ENCODE measurements around the gene SPTLC1.

SPTLC1 gene

DNA sequence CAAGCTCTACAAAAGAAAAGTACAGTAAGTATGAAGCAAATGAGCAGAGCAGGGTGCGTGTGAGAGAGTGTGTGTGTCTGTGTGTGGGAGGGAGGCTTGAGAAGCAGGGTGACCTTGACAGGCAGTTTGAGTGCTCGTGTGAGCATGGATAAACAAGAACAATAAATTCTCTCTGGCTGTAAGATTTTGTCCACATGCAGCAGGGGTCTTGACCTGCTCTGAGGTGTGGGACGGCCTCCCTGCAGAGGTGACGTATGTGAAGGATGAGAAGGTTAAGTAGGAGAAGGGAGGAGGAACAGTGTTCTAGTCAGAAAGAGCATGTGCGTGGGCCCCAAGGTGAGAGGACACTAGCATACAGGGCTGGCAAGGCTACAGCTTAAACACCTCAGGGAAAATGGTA is 49.0 kb downstream of the SPTLC1 start:
- Histone ChIP-seq H3K36me3 (ENCODE audit: control insufficient read depth, insufficient read depth, low read length) (peaks cover 3% of the 10 kb centered on the region), H4K5ac (ENCODE audit: low read length) (no peak overlapping the region), H3K79me2 (ENCODE audit: control insufficient read depth, insufficient read depth, low read length) (no peaks in the 10 kb centered on the region)

DNA sequence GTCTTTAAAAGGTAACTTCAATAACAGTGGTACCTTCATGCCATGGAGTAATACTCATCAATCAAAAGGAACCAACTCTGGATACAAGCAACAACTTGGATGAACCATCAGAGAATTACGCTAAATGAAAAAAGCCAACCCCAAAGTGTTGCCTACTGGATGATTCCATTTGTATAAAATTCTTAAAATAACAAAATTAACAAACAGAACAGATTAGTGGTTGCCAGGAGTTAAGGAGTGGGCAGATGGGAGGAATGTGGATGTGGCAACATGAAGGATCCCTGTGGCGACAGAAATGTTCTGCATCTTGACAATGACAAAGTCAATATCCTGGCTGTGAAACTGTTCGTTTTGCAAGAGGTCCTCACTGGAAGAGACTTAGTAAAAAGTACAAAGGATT is 50.5 kb downstream of the SPTLC1 start:
- Histone ChIP-seq H3K4me3 (ENCODE audit: low read length) (no peak overlapping the region), H3K4me1 (ENCODE audit: control insufficient read depth, low read depth, low read length) (no peaks in the 10 kb centered on the region), H3K4me2 (ENCODE audit: low read length) (no peak overlapping the region), H2BK15ac (replicated peaks; ENCODE audit: low read depth) (no peak overlapping the region), H3K23ac (ENCODE audit: low read length) (no peak overlapping the region), H2BK120ac (ENCODE audit: low read depth, low read length) (no peak overlapping the region), H4K5ac (ENCODE audit: low read length) (no peak overlapping the region), H3K27me3 (ENCODE audit: insufficient read depth, low read length, poor library complexity) (no peaks in the 10 kb centered on the region), H3K79me1 (ENCODE audit: low read length) (peaks cover 2% of the 10 kb centered on the region), H2BK5ac (ENCODE audit: low read length) (no peak overlapping the region), H2AK5ac (ENCODE audit: low read length) (no peak overlapping the region), H3K9ac (ENCODE audit: low read length) (no peak overlapping the region), H3K4ac (ENCODE audit: low read depth, low read length) (no peak overlapping the region), H4K8ac (ENCODE audit: low read depth, low read length) (no peak overlapping the region), H3K56ac (ENCODE audit: low read length) (no peak overlapping the region), H3K36me3 (ENCODE audit: control insufficient read depth, insufficient read depth, low read length) (peaks cover 3% of the 10 kb centered on the region), H3K18ac (ENCODE audit: low read length) (no peak overlapping the region), H3K79me2 (ENCODE audit: control insufficient read depth, insufficient read depth, low read length) (no peaks in the 10 kb centered on the region), H3K27ac (ENCODE audit: low read depth, low read length) (no peak overlapping the region)
- no peak for DNase-seq
- WGBS (ENCODE audit: extremely low coverage, insufficient coverage, low lambda C conversion rate) = no CpG with 5 or more reads among the region's 3 CpGs

More for the DNA sequence above, 49.0 kb downstream of the SPTLC1 start:
- Histone ChIP-seq H4K8ac (ENCODE audit: low read depth, low read length) (no peak overlapping the region), H2BK120ac (ENCODE audit: low read depth, low read length) (no peak overlapping the region), H3K4ac (ENCODE audit: low read depth, low read length) (no peak overlapping the region), H2BK15ac (replicated peaks; ENCODE audit: low read depth) (no peak overlapping the region), H3K9ac (ENCODE audit: low read length) (no peak overlapping the region), H3K18ac (ENCODE audit: low read length) (no peak overlapping the region), H2AK5ac (ENCODE audit: low read length) (no peak overlapping the region), H3K4me1 (ENCODE audit: control insufficient read depth, low read depth, low read length) (no peaks in the 10 kb centered on the region), H3K4me3 (ENCODE audit: low read length) (no peak overlapping the region), H3K79me1 (ENCODE audit: low read length) (peaks cover 2% of the 10 kb centered on the region), H3K4me2 (ENCODE audit: low read length) (no peak overlapping the region), H3K27me3 (ENCODE audit: insufficient read depth, low read length, poor library complexity) (no peaks in the 10 kb centered on the region), H3K56ac (ENCODE audit: low read length) (no peak overlapping the region), H3K27ac (ENCODE audit: low read depth, low read length) (no peak overlapping the region), H2BK5ac (ENCODE audit: low read length) (no peak overlapping the region), H3K23ac (ENCODE audit: low read length) (no peak overlapping the region)
- no peak for DNase-seq
- no CpG with 5 or more reads among the region's 5 CpGs for WGBS (ENCODE audit: extremely low coverage, insufficient coverage, low lambda C conversion rate)

GRCh38 chr9:92061184-92061583 is 54.0 kb downstream of the SPTLC1 start:
- Histone ChIP-seq H2BK5ac (ENCODE audit: low read length) (no peak overlapping the region), H2BK15ac (replicated peaks; ENCODE audit: low read depth) (no peak overlapping the region), H4K5ac (ENCODE audit: low read length) (no peak overlapping the region), H4K8ac (ENCODE audit: low read depth, low read length) (no peak overlapping the region), H3K9ac (ENCODE audit: low read length) (no peak overlapping the region), H3K36me3 (ENCODE audit: control insufficient read depth, insufficient read depth, low read length) (peaks cover under 1% of the 10 kb centered on the region), H3K56ac (ENCODE audit: low read length) (no peak overlapping the region), H2AK5ac (ENCODE audit: low read length) (no peak overlapping the region), H3K4me2 (ENCODE audit: low read length) (no peak overlapping the region), H3K27ac (ENCODE audit: low read depth, low read length) (no peak overlapping the region), H3K4me1 (ENCODE audit: control insufficient read depth, low read depth, low read length) (no peaks in the 10 kb centered on the region), H3K4ac (ENCODE audit: low read depth, low read length) (no peak overlapping the region), H3K79me1 (ENCODE audit: low read length) (peaks cover 1% of the 10 kb centered on the region), H3K4me3 (ENCODE audit: low read length) (no peak overlapping the region), H3K23ac (ENCODE audit: low read length) (no peak overlapping the region), H3K27me3 (ENCODE audit: insufficient read depth, low read length, poor library complexity) (no peaks in the 10 kb centered on the region), H2BK120ac (ENCODE audit: low read depth, low read length) (no peak overlapping the region), H3K18ac (ENCODE audit: low read length) (no peak overlapping the region), H3K79me2 (ENCODE audit: control insufficient read depth, insufficient read depth, low read length) (no peaks in the 10 kb centered on the region)
- DNase-seq = no peak
- no CpG with 5 or more reads among the region's 2 CpGs for WGBS (ENCODE audit: extremely low coverage, insufficient coverage, low lambda C conversion rate)

DNA sequence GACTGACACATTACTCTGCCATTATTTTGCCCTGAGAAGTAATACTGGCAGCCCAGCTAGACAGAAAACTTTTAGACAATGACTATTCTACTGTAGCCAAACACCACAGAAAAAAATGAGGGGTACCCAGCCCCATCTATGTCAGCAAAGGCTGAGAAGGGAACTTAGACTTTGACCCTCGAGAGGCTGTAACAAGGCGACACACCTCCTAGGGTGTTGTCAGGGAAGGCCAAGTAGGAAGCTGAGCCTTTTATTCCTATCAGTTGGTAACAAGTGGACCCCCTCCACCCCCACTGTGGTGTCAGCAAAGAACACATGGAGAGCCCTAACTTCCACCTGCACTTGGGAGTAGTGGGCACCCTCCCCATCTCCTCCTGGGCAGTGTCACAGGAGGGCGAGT is 55.6 kb downstream of the SPTLC1 start:
- Histone ChIP-seq H2AK5ac (ENCODE audit: low read length) (no peak overlapping the region), H4K5ac (ENCODE audit: low read length) (no peak overlapping the region), H2BK15ac (replicated peaks; ENCODE audit: low read depth) (no peak overlapping the region), H4K8ac (ENCODE audit: low read depth, low read length) (no peak overlapping the region), H3K56ac (ENCODE audit: low read length) (no peak overlapping the region), H3K4me3 (ENCODE audit: low read length) (no peak overlapping the region), H3K27me3 (ENCODE audit: insufficient read depth, low read length, poor library complexity) (no peaks in the 10 kb centered on the region), H2BK120ac (ENCODE audit: low read depth, low read length) (no peak overlapping the region), H3K4ac (ENCODE audit: low read depth, low read length) (no peak overlapping the region), H3K4me1 (ENCODE audit: control insufficient read depth, low read depth, low read length) (peaks cover 3% of the 10 kb centered on the region), H3K27ac (ENCODE audit: low read depth, low read length) (no peak overlapping the region), H3K79me2 (ENCODE audit: control insufficient read depth, insufficient read depth, low read length) (no peaks in the 10 kb centered on the region), H2BK5ac (ENCODE audit: low read length) (no peak overlapping the region), H3K23ac (ENCODE audit: low read length) (no peak overlapping the region), H3K36me3 (ENCODE audit: control insufficient read depth, insufficient read depth, low read length) (no peaks in the 10 kb centered on the region), H3K4me2 (ENCODE audit: low read length) (no peak overlapping the region), H3K9ac (ENCODE audit: low read length) (no peak overlapping the region), H3K18ac (ENCODE audit: low read length) (no peak overlapping the region), H3K79me1 (ENCODE audit: low read length) (peaks cover 1% of the 10 kb centered on the region)
- WGBS (ENCODE audit: extremely low coverage, insufficient coverage, low lambda C conversion rate) = no CpG with 5 or more reads among the region's 3 CpGs
- DNase-seq = no peak

GRCh38 chr9:92058723-92059444 is 56.3 kb downstream of the SPTLC1 start:
- Histone ChIP-seq H3K4me1 (ENCODE audit: control insufficient read depth, low read depth, low read length) (peaks cover 3% of the 10 kb centered on the region), H2BK15ac (replicated peaks; ENCODE audit: low read depth) (no peak overlapping the region), H3K9ac (ENCODE audit: low read length) (no peak overlapping the region), H3K27me3 (ENCODE audit: insufficient read depth, low read length, poor library complexity) (no peaks in the 10 kb centered on the region), H2BK5ac (ENCODE audit: low read length) (no peak overlapping the region), H3K36me3 (ENCODE audit: control insufficient read depth, insufficient read depth, low read length) (no peaks in the 10 kb centered on the region), H2AK5ac (ENCODE audit: low read length) (no peak overlapping the region), H3K18ac (ENCODE audit: low read length) (no peak overlapping the region), H2BK120ac (ENCODE audit: low read depth, low read length) (no peak overlapping the region), H4K5ac (ENCODE audit: low read length) (no peak overlapping the region), H3K4ac (ENCODE audit: low read depth, low read length) (no peak overlapping the region), H3K4me3 (ENCODE audit: low read length) (no peak overlapping the region), H3K23ac (ENCODE audit: low read length) (no peak overlapping the region), H3K27ac (ENCODE audit: low read depth, low read length) (no peak overlapping the region), H3K79me1 (ENCODE audit: low read length) (peaks cover 1% of the 10 kb centered on the region), H3K79me2 (ENCODE audit: control insufficient read depth, insufficient read depth, low read length) (no peaks in the 10 kb centered on the region), H4K8ac (ENCODE audit: low read depth, low read length) (no peak overlapping the region), H3K4me2 (ENCODE audit: low read length) (no peak overlapping the region), H3K56ac (ENCODE audit: low read length) (no peak overlapping the region)
- no peak for DNase-seq
- WGBS (ENCODE audit: extremely low coverage, insufficient coverage, low lambda C conversion rate) = no CpG with 5 or more reads among the region's 5 CpGs

DNA sequence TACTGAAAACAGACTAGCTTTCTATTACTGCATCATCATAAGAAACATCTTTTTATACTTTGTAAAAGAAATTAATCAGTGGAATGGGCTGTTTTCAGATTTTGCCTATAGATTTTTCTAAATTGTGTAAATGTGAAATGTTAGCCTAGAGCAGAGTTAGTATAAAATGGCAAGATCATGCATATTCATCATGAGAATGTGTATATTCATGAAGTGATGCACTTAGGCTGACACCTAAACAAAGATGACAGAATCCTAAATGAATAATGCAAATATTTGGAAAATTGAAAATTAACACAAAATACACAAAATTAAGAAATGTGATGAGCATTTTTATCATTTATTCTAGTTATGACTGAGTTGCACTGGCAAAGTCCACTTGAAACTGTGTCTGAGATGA is 57.2 kb downstream of the SPTLC1 start:
- Histone ChIP-seq H4K5ac (ENCODE audit: low read length) (no peak overlapping the region), H3K4ac (ENCODE audit: low read depth, low read length) (no peak overlapping the region), H3K79me1 (ENCODE audit: low read length) (peaks cover 1% of the 10 kb centered on the region), H3K18ac (ENCODE audit: low read length) (no peak overlapping the region), H3K9ac (ENCODE audit: low read length) (no peak overlapping the region), H3K4me2 (ENCODE audit: low read length) (no peak overlapping the region), H2BK15ac (replicated peaks; ENCODE audit: low read depth) (no peak overlapping the region), H3K4me1 (ENCODE audit: control insufficient read depth, low read depth, low read length) (peaks cover 3% of the 10 kb centered on the region), H3K23ac (ENCODE audit: low read length) (no peak overlapping the region), H2BK5ac (ENCODE audit: low read length) (no peak overlapping the region), H3K79me2 (ENCODE audit: control insufficient read depth, insufficient read depth, low read length) (no peaks in the 10 kb centered on the region), H2BK120ac (ENCODE audit: low read depth, low read length) (no peak overlapping the region), H3K4me3 (ENCODE audit: low read length) (no peak overlapping the region), H3K56ac (ENCODE audit: low read length) (no peak overlapping the region), H2AK5ac (ENCODE audit: low read length) (no peak overlapping the region), H3K27me3 (ENCODE audit: insufficient read depth, low read length, poor library complexity) (no peaks in the 10 kb centered on the region), H4K8ac (ENCODE audit: low read depth, low read length) (no peak overlapping the region), H3K36me3 (ENCODE audit: control insufficient read depth, insufficient read depth, low read length) (no peaks in the 10 kb centered on the region), H3K27ac (ENCODE audit: low read depth, low read length) (no peak overlapping the region)
- no peak for DNase-seq
